DND-41 (cell line): Measurements from ENCODE around the gene NUCB1.

Source experiments
- ATAC-seq: fragments of 200-7000 bp; cut with Tn5 transposase; 3 replicates; pipeline ENCODE4 v1.9.1; 2021; ENCODE audit warnings: low read depth; ENCODE audit not compliant: insufficient read depth
- DNase-seq: peaks from one replicate; pipeline ENCODE4 v3.0.0-alpha.2; 2020
- H2AFZ ChIP-seq: 2 replicates; pipeline ENCODE4 v1.6.0; 2012; ENCODE audit warnings: low read depth, low read length
- H3K27ac ChIP-seq: 2 replicates; pipeline ENCODE4 v1.5.1; 2012; ENCODE audit warnings: low read length, inconsistent platforms
- H3K27me3 ChIP-seq: fragments of 200-600 bp; sonication (generic); 2 replicates; pipeline ENCODE4 v1.6.0; 2012; ENCODE audit warnings: low read length, mild to moderate bottlenecking, inconsistent platforms; ENCODE audit not compliant: insufficient read depth, poor library complexity
- H3K36me3 ChIP-seq: 2 replicates; pipeline ENCODE4 v1.5.1; 2012; ENCODE audit warnings: low read length, inconsistent platforms; ENCODE audit not compliant: insufficient read depth
- H3K4me1 ChIP-seq: 2 replicates; pipeline ENCODE4 v1.5.1; 2012; ENCODE audit warnings: mild to moderate bottlenecking, low read length; ENCODE audit not compliant: insufficient read depth
- H3K4me2 ChIP-seq: 2 replicates; pipeline ENCODE4 v1.6.0; 2012; ENCODE audit warnings: mild to moderate bottlenecking, moderate library complexity, low read length, inconsistent platforms; ENCODE audit not compliant: insufficient read depth
- H3K4me3 ChIP-seq, 2 experiments: fragments of 200-600 bp in 1 of 2; shearing (Covaris generic) in 1 of 2; 2 replicates each; pipeline ENCODE4 v1.5.1; 2012 to 2016; ENCODE audit warnings: inconsistent platforms in 2 of 2, low read length in 2 of 2, mild to moderate bottlenecking in 2 of 2, low read depth in 1 of 2, moderate library complexity in 1 of 2
- H3K79me2 ChIP-seq: 2 replicates; pipeline ENCODE4 v1.6.0; 2012; ENCODE audit warnings: low read length, inconsistent platforms; ENCODE audit not compliant: insufficient read depth
- H3K9ac ChIP-seq: 2 replicates; pipeline ENCODE4 v1.6.0; 2012; ENCODE audit warnings: low read depth, mild to moderate bottlenecking, inconsistent platforms, low read length, moderate library complexity
- H3K9me3 ChIP-seq: 2 replicates; pipeline ENCODE4 v1.5.1; 2012; ENCODE audit warnings: low read length, moderate library complexity, mild to moderate bottlenecking, inconsistent platforms; ENCODE audit not compliant: insufficient read depth, severe bottlenecking
- H4K20me1 ChIP-seq: 2 replicates; pipeline ENCODE4 v1.6.0; 2012; ENCODE audit warnings: low read length; ENCODE audit not compliant: insufficient read depth
- CTCF ChIP-seq: IDR thresholded peaks from 2 replicates; pipeline ENCODE4 v1.5.1; 2012; ENCODE audit warnings: borderline replicate concordance, low read length, moderate library complexity, mild to moderate bottlenecking; ENCODE audit not compliant: poor library complexity, severe bottlenecking; ENCODE audit errors: extremely low read depth
- EZH2 ChIP-seq: IDR thresholded peaks from 3 replicates; pipeline ENCODE4 v1.6.1; 2012; ENCODE audit warnings: borderline replicate concordance, low read depth, mild to moderate bottlenecking, moderate library complexity, low read length, inconsistent platforms; ENCODE audit not compliant: severe bottlenecking

The NUCB1 gene

GRCh38 chr19:48970923-48971395, 70.8 kb downstream of the NUCB1 start:
- Histone ChIP-seq H3K9me3 (no peaks in the 10 kb centered on the region), H4K20me1 (peaks cover 13% of the 10 kb centered on the region), H2AFZ (no peak overlapping the region), H3K36me3 (peaks cover 67% of the 10 kb centered on the region), H3K4me1 (peaks cover 23% of the 10 kb centered on the region), H3K9ac (no peak overlapping the region), H3K27me3 (no peaks in the 10 kb centered on the region), H3K4me3 (no peak overlapping the region), H3K79me2 (peaks cover 10% of the 10 kb centered on the region), H3K4me2 (0 out of 2 replicates have a peak overlapping the region, but pooled peaks have one; percentile 6), H3K27ac (peak overlapping the region; percentile 47; the same call in 1 of the 2 replicates)
- ATAC-seq (peak; percentile 67), DNase-seq (peak; percentile 80)
- peak; percentile 94 for TF ChIP-seq CTCF
- no peak for TF ChIP-seq EZH2
